HepG2 (cell line): ENCODE data around the gene INPP5K. TPM values are rescaled to one million over a fixed set of nuclear protein-coding genes. Genes with fewer than 3 reads are reported as not detected.
A peak's percentile ranks its signal among the peaks of the same experiment; 100 is the strongest.

Source experiments
- CCDC6 ChIP-seq: sonication (generic); formaldehyde crosslinking; IDR thresholded peaks from 2 replicates; pipeline ENCODE4 v1.8.1; 2022; ENCODE audit warnings: mild to moderate bottlenecking, missing genetic modification reagents, moderate library complexity
- GPN1 ChIP-seq: sonication (generic); formaldehyde crosslinking; IDR thresholded peaks from 2 replicates; pipeline ENCODE4 v1.5.1; 2020; ENCODE audit warnings: missing genetic modification reagents, borderline replicate concordance
- HDAC1 ChIP-seq: sonication (generic); formaldehyde crosslinking; IDR thresholded peaks from 2 replicates; pipeline ENCODE4 v1.5.1; 2020; ENCODE audit warnings: mild to moderate bottlenecking, missing genetic modification reagents
- ISX ChIP-seq: sonication (generic); formaldehyde crosslinking; conservative IDR thresholded peaks from 2 replicates; pipeline ENCODE4 v1.5.0; 2020; ENCODE audit warnings: missing genetic modification reagents
- MXI1 ChIP-seq: IDR thresholded peaks from 3 replicates; pipeline ENCODE4 v1.6.1; 2012; ENCODE audit warnings: low read depth, low read length, inconsistent platforms, borderline replicate concordance
- NFIC ChIP-seq: IDR thresholded peaks from 2 replicates; pipeline ENCODE4 v1.6.1; 2012; ENCODE audit warnings: mild to moderate bottlenecking, low read length, inconsistent platforms
- NKX3-1 ChIP-seq: sonication (generic); formaldehyde crosslinking; IDR thresholded peaks from 2 replicates; pipeline ENCODE4 v1.5.0; 2020; ENCODE audit warnings: missing genetic modification reagents
- SAP130 ChIP-seq: IDR thresholded peaks from 2 replicates; pipeline ENCODE4 v1.6.1; 2016; ENCODE audit warnings: low read depth
- TBX3 ChIP-seq: fragments of 450-650 bp; IDR thresholded peaks from 2 replicates; pipeline ENCODE4 v1.6.1; 2017; ENCODE audit warnings: antibody characterized with exemption, mild to moderate bottlenecking, inconsistent platforms, borderline replicate concordance
- THAP11 ChIP-seq: IDR thresholded peaks from 2 replicates; pipeline ENCODE4 v1.6.1; 2016; ENCODE audit warnings: missing biosample characterization, missing genetic modification reagents
- YEATS2 ChIP-seq: sonication (generic); formaldehyde crosslinking; IDR thresholded peaks from 2 replicates; pipeline ENCODE4 v1.4.0; 2020; ENCODE audit warnings: missing genetic modification reagents, borderline replicate concordance
- ZBTB21 ChIP-seq: sonication (generic); formaldehyde crosslinking; IDR thresholded peaks from 2 replicates; pipeline ENCODE4 v1.4.0; 2020; ENCODE audit warnings: missing genetic modification reagents
- ZBTB7A ChIP-seq: sonication (generic); formaldehyde crosslinking; IDR thresholded peaks from 2 replicates; pipeline ENCODE4 v1.8.0; 2022; ENCODE audit warnings: mild to moderate bottlenecking, missing genetic modification reagents
- ZFYVE20 ChIP-seq: sonication (generic); formaldehyde crosslinking; IDR thresholded peaks from 2 replicates; pipeline ENCODE4 v1.8.0; 2023; ENCODE audit warnings: low read depth, mild to moderate bottlenecking, moderate library complexity, missing genetic modification reagents, borderline replicate concordance
- ZNF75D ChIP-seq: sonication (generic); formaldehyde crosslinking; IDR thresholded peaks from 2 replicates; pipeline ENCODE4 v1.8.1; 2023; ENCODE audit warnings: missing genetic modification reagents, mild to moderate bottlenecking, borderline replicate concordance
- ZNF878 ChIP-seq: sonication (generic); formaldehyde crosslinking; IDR thresholded peaks from 2 replicates; pipeline ENCODE4 v1.8.1; 2023; ENCODE audit warnings: mild to moderate bottlenecking, missing genetic modification reagents, moderate library complexity
- polyA plus RNA-seq, 8 experiments: library from polyadenylated mRNA; depleted of rRNA in 3 of 8; stranded (reverse) in 7 of 8; unstranded in 1 of 8; fragments of >200 nt; fragmentation: Illumina TruSeq in 4 of 8; extraction: Trizol in 4 of 8; gene quantifications; 2 replicates each; pipeline versions ENCODE4 v1.2.1 to v1.2.3, GENCODE V29; 2011 to 2016; ENCODE audit warnings: low read depth in 4 of 8, missing spikeins in 1 of 8, mixed read lengths in 1 of 8; ENCODE audit not compliant: insufficient read depth in 1 of 8
- total RNA-seq, 5 experiments: library from RNA; depleted of rRNA; stranded (reverse); fragments of >200 nt; fragmentation: Illumina TruSeq; extraction: Trizol; gene quantifications; 2 replicates each; pipeline ENCODE4 v1.2.3, GENCODE V29; 2016; ENCODE audit warnings: low read depth in 1 of 5
- TF ChIP-seq, protein P1 (sequence below), 2 experiments: fragments of 450-650 bp in 1 of 2; sonication (generic) in 1 of 2; formaldehyde crosslinking in 1 of 2; IDR thresholded peaks; 2 replicates each; pipeline versions ENCODE4 v1.6.1 to v1.8.0; 2016 to 2022; ENCODE audit warnings: antibody characterized with exemption in 1 of 2, mild to moderate bottlenecking in 1 of 2, missing genetic modification reagents in 1 of 2

Gene INPP5K
- total and polyA plus RNA-seq, 2 of the 13 experiments (the other 11 are each of a cell fraction or from before 2014, with no cell fraction given): 4.8 to 9.6 TPM

DNA sequence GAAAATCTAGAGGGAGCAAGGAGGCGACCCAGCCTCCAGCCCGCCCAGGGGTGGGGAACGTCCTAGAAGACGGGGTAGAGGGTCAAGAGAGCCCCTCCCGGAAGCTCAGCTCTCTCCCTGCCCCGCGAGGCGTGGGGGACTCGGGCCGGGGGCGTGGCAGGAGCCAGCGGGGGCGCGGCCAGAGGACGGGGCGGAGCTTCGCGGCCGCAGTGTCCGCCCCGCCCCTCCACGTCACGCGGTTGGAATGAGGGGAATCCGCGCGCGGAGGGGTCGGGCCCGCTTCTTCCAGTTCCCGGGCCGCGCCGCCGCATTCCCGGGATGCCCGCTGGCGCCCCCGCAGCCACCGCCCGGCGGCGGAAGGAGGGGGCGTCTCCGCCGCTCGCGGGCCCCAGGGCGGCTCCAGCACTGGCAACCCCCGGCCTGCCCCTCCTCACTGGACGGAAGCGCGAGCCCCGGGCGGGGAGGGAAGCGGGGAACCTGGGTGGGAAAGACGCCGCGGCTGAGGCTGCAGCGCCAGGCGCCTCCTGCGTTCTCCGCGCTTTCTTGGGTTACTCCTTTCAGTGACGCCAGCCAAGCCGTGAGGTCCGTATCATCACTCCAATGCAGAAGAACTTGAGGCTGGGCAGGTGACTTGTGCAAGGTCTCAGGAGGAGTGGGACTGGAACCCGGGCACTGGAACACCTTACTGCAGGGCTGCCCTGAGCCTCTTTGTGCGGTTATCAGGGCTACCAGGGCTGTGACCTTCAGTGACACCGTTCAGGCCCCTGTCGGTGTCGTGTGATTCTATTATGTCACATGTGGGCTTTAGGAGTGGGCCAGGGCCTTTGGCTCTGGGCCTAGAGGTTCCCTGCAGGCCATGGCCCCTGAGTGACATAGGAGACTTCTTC, 28.2 kb downstream of the INPP5K start (continued):
- TF ChIP-seq, protein P1, sequence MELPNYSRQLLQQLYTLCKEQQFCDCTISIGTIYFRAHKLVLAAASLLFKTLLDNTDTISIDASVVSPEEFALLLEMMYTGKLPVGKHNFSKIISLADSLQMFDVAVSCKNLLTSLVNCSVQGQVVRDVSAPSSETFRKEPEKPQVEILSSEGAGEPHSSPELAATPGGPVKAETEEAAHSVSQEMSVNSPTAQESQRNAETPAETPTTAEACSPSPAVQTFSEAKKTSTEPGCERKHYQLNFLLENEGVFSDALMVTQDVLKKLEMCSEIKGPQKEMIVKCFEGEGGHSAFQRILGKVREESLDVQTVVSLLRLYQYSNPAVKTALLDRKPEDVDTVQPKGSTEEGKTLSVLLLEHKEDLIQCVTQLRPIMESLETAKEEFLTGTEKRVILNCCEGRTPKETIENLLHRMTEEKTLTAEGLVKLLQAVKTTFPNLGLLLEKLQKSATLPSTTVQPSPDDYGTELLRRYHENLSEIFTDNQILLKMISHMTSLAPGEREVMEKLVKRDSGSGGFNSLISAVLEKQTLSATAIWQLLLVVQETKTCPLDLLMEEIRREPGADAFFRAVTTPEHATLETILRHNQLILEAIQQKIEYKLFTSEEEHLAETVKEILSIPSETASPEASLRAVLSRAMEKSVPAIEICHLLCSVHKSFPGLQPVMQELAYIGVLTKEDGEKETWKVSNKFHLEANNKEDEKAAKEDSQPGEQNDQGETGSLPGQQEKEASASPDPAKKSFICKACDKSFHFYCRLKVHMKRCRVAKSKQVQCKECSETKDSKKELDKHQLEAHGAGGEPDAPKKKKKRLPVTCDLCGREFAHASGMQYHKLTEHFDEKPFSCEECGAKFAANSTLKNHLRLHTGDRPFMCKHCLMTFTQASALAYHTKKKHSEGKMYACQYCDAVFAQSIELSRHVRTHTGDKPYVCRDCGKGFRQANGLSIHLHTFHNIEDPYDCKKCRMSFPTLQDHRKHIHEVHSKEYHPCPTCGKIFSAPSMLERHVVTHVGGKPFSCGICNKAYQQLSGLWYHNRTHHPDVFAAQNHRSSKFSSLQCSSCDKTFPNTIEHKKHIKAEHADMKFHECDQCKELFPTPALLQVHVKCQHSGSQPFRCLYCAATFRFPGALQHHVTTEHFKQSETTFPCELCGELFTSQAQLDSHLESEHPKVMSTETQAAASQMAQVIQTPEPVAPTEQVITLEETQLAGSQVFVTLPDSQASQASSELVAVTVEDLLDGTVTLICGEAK (IDR thresholded peaks at IDR 0.05): no peak
- TF ChIP-seq, protein P1 (CRISPR knock-in tag; IDR thresholded peaks at IDR 0.05): no peak
- no peak for TF ChIP-seq ZFYVE20 (CRISPR knock-in tag)
- TF ChIP-seq ZBTB7A (CRISPR knock-in tag): no peak
- TF ChIP-seq TBX3: no peak
- no peak for TF ChIP-seq ZNF75D
- no peak for TF ChIP-seq NFIC
- no peak for TF ChIP-seq ISX (CRISPR knock-in tag)
- TF ChIP-seq ZNF878 (CRISPR knock-in tag): no peak
- TF ChIP-seq NKX3-1: no peak
- TF ChIP-seq ZBTB21 (CRISPR knock-in tag): no peak
- TF ChIP-seq SAP130 (CRISPR knock-in tag): peak; percentile 88
- TF ChIP-seq HDAC1 (CRISPR knock-in tag): peak; percentile 58; the same call in 1 of the 2 replicates
- no peak for TF ChIP-seq GPN1 (CRISPR knock-in tag)
- peak; percentile 70; the same call in 2 of the 3 replicates for TF ChIP-seq MXI1
- no peak for TF ChIP-seq YEATS2
- no peak; the same call in 1 of the 2 replicates for TF ChIP-seq THAP11 (CRISPR knock-in tag)
- TF ChIP-seq CCDC6: peak; percentile 52; the same call in 1 of the 2 replicates
